GM12878 (cell line): ENCODE results near the gene VPS52. TPM values are rescaled to one million over a fixed set of nuclear protein-coding genes. Genes with fewer than 3 reads are reported as not detected.

Experiments used
- CBFB ChIP-seq: IDR thresholded peaks from 2 replicates; pipeline ENCODE4 v1.6.1; 2016; ENCODE audit warnings: antibody characterized with exemption, low read depth
- EZH2 ChIP-seq: IDR thresholded peaks from 2 replicates; pipeline ENCODE4 v1.6.1; 2012; ENCODE audit warnings: low read depth, mild to moderate bottlenecking, control low read depth, inconsistent platforms, low read length, borderline replicate concordance; ENCODE audit not compliant: control insufficient read depth
- JUND ChIP-seq: IDR thresholded peaks from 2 replicates; pipeline ENCODE4 v1.6.1; 2012; ENCODE audit warnings: low read depth, mild to moderate bottlenecking, low read length, improper control_type of control experiment, moderate library complexity
- NBN ChIP-seq: fragments of 450-650 bp; IDR thresholded peaks from 2 replicates; pipeline ENCODE4 v1.6.1; 2016
- NFXL1 ChIP-seq: fragments of 450-650 bp; IDR thresholded peaks from 2 replicates; pipeline ENCODE4 v1.6.1; 2017; ENCODE audit warnings: antibody characterized with exemption, mild to moderate bottlenecking, borderline replicate concordance
- POLR2AphosphoS5 ChIP-seq: IDR thresholded peaks from 2 replicates; pipeline ENCODE4 v1.6.1; 2011; ENCODE audit warnings: mild to moderate bottlenecking, low read length, inconsistent platforms
- POU2F2 ChIP-seq: IDR thresholded peaks from 3 replicates; pipeline ENCODE4 v1.6.1; 2011; ENCODE audit warnings: low read depth, mild to moderate bottlenecking, low read length, borderline replicate concordance
- RAD51 ChIP-seq: fragments of 450-650 bp; IDR thresholded peaks from 2 replicates; pipeline ENCODE4 v1.6.1; 2016; ENCODE audit warnings: moderate library complexity, mild to moderate bottlenecking, inconsistent platforms
- RB1 ChIP-seq: fragments of 450-650 bp; formaldehyde crosslinking; IDR thresholded peaks from 2 replicates; pipeline ENCODE4 v1.6.1; 2017; ENCODE audit warnings: mild to moderate bottlenecking, borderline replicate concordance
- RFX5 ChIP-seq: IDR thresholded peaks from 2 replicates; pipeline ENCODE4 v1.6.1; 2011; ENCODE audit warnings: low read depth, low read length, improper control_type of control experiment
- SIN3A ChIP-seq: IDR thresholded peaks from 2 replicates; pipeline ENCODE4 v1.6.1; 2012; ENCODE audit warnings: low read depth, low read length, improper control_type of control experiment
- SMAD5 ChIP-seq: IDR thresholded peaks from 2 replicates; pipeline ENCODE4 v1.6.1; 2016; ENCODE audit warnings: antibody characterized with exemption, low read depth
- SMARCA5 ChIP-seq: fragments of 450-650 bp; IDR thresholded peaks from 2 replicates; pipeline ENCODE4 v1.6.1; 2017; ENCODE audit warnings: mild to moderate bottlenecking
- STAT1 ChIP-seq: fragments of 450-650 bp; conservative IDR thresholded peaks from 2 replicates; pipeline ENCODE4 v1.6.1; 2014; ENCODE audit warnings: antibody characterized with exemption, mild to moderate bottlenecking
- TCF3 ChIP-seq: IDR thresholded peaks from 2 replicates; pipeline ENCODE4 v1.6.1; 2012; ENCODE audit warnings: low read depth, mild to moderate bottlenecking, low read length, borderline replicate concordance; ENCODE audit not compliant: insufficient read depth
- ZSCAN29 ChIP-seq: fragments of 450-650 bp; IDR thresholded peaks from 2 replicates; pipeline ENCODE4 v1.6.1; 2017; ENCODE audit warnings: mild to moderate bottlenecking, moderate library complexity
- polyA plus RNA-seq, 11 experiments: library from polyadenylated mRNA; depleted of rRNA in 4 of 11; unstranded in 6 of 11; stranded (reverse) in 5 of 11; fragments of >200 nt; fragmentation: Nextera tagmentation in 4 of 11; fragmentation: Illumina TruSeq in 1 of 11; extraction: Ambion mirVana in 4 of 11; extraction: Trizol in 1 of 11; gene quantifications; 1 replicate in 1 of 11; 2 replicates in 10 of 11; pipeline versions ENCODE4 v1.2.1 to v1.2.3, GENCODE V29; 2011 to 2016; ENCODE audit warnings: inconsistent platforms in 2 of 11, missing spikeins in 2 of 11, low read depth in 1 of 11
- total RNA-seq, 4 experiments: library from RNA; depleted of rRNA in 3 of 4; stranded (reverse); fragments of >200 nt in 3 of 4; fragmentation: Illumina TruSeq in 1 of 4; extraction: Trizol in 1 of 4; gene quantifications; 2 replicates each; pipeline versions ENCODE4 v1.2.1 to v1.2.3, GENCODE V29; 2013 to 2021
- TF ChIP-seq, protein P1 (sequence below): IDR thresholded peaks from 2 replicates; pipeline ENCODE4 v1.6.1; 2012; ENCODE audit warnings: improper control_type of control experiment, low read depth, low read length; ENCODE audit not compliant: insufficient replicate concordance
- TF ChIP-seq, protein P2 (sequence below): fragments of 450-650 bp; IDR thresholded peaks from 2 replicates; pipeline ENCODE4 v1.6.1; 2018; ENCODE audit warnings: mild to moderate bottlenecking, low read depth, moderate library complexity; ENCODE audit not compliant: partially characterized antibody
- TF ChIP-seq, protein P3 (sequence below): fragments of 150-350 bp; IDR thresholded peaks from 2 replicates; pipeline ENCODE4 v1.6.1; 2014; ENCODE audit warnings: mild to moderate bottlenecking, low read depth, low read length
- TF ChIP-seq, protein P4 (sequence below): IDR thresholded peaks from 2 replicates; pipeline ENCODE4 v1.6.1; 2011; ENCODE audit warnings: borderline replicate concordance, low read depth, mild to moderate bottlenecking, moderate library complexity, low read length; ENCODE audit not compliant: insufficient read depth, poor library complexity, severe bottlenecking
- TF ChIP-seq, protein P5 (sequence below): IDR thresholded peaks from 2 replicates; pipeline ENCODE4 v1.6.1; 2011; ENCODE audit warnings: low read depth, mild to moderate bottlenecking, low read length, moderate library complexity, borderline replicate concordance; ENCODE audit errors: extremely low read depth

VPS52 gene
- total and polyA plus RNA-seq, 10 of the 15 experiments (the other 5 are each of a cell fraction or from before 2014, with no cell fraction given), result 11.3 to 52.7 (median 36.7) TPM

DNA sequence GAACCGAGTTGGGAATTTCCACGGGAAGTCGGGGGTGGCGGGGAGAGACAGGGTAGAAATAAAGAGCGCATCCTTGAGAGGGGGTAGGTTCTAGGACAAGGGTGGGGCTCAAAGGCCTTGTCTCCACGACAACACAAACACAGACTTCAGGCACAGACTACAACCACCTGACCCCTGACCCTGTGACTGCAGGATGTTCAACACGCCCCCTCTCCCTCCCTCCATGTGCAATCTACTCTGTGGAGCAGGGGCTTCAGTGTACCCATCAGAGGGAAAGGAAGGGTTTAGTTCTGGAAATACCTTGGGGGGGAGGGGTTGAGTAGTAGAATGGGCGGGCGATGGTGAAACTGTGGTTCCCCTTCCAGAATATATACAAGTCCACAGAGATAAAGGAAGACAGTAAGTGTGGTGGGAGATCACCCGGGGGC is 42.9 kb upstream of the VPS52 start (continued):
- TF ChIP-seq, protein P1, sequence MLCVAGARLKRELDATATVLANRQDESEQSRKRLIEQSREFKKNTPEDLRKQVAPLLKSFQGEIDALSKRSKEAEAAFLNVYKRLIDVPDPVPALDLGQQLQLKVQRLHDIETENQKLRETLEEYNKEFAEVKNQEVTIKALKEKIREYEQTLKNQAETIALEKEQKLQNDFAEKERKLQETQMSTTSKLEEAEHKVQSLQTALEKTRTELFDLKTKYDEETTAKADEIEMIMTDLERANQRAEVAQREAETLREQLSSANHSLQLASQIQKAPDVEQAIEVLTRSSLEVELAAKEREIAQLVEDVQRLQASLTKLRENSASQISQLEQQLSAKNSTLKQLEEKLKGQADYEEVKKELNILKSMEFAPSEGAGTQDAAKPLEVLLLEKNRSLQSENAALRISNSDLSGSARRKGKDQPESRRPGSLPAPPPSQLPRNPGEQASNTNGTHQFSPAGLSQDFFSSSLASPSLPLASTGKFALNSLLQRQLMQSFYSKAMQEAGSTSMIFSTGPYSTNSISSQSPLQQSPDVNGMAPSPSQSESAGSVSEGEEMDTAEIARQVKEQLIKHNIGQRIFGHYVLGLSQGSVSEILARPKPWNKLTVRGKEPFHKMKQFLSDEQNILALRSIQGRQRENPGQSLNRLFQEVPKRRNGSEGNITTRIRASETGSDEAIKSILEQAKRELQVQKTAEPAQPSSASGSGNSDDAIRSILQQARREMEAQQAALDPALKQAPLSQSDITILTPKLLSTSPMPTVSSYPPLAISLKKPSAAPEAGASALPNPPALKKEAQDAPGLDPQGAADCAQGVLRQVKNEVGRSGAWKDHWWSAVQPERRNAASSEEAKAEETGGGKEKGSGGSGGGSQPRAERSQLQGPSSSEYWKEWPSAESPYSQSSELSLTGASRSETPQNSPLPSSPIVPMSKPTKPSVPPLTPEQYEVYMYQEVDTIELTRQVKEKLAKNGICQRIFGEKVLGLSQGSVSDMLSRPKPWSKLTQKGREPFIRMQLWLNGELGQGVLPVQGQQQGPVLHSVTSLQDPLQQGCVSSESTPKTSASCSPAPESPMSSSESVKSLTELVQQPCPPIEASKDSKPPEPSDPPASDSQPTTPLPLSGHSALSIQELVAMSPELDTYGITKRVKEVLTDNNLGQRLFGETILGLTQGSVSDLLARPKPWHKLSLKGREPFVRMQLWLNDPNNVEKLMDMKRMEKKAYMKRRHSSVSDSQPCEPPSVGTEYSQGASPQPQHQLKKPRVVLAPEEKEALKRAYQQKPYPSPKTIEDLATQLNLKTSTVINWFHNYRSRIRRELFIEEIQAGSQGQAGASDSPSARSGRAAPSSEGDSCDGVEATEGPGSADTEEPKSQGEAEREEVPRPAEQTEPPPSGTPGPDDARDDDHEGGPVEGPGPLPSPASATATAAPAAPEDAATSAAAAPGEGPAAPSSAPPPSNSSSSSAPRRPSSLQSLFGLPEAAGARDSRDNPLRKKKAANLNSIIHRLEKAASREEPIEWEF, result no peak
- no peak for TF ChIP-seq SMARCA5
- TF ChIP-seq RAD51, result peak; percentile 85
- TF ChIP-seq, protein P2, sequence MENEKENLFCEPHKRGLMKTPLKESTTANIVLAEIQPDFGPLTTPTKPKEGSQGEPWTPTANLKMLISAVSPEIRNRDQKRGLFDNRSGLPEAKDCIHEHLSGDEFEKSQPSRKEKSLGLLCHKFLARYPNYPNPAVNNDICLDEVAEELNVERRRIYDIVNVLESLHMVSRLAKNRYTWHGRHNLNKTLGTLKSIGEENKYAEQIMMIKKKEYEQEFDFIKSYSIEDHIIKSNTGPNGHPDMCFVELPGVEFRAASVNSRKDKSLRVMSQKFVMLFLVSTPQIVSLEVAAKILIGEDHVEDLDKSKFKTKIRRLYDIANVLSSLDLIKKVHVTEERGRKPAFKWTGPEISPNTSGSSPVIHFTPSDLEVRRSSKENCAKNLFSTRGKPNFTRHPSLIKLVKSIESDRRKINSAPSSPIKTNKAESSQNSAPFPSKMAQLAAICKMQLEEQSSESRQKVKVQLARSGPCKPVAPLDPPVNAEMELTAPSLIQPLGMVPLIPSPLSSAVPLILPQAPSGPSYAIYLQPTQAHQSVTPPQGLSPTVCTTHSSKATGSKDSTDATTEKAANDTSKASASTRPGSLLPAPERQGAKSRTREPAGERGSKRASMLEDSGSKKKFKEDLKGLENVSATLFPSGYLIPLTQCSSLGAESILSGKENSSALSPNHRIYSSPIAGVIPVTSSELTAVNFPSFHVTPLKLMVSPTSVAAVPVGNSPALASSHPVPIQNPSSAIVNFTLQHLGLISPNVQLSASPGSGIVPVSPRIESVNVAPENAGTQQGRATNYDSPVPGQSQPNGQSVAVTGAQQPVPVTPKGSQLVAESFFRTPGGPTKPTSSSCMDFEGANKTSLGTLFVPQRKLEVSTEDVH, result no peak
- TF ChIP-seq POLR2AphosphoS5, result no peak
- peak; percentile 17; the same call in 1 of the 3 replicates for TF ChIP-seq POU2F2
- TF ChIP-seq TCF3, result no peak
- no peak for TF ChIP-seq SIN3A
- no peak for TF ChIP-seq STAT1
- TF ChIP-seq NBN, result no peak
- TF ChIP-seq, protein P3, sequence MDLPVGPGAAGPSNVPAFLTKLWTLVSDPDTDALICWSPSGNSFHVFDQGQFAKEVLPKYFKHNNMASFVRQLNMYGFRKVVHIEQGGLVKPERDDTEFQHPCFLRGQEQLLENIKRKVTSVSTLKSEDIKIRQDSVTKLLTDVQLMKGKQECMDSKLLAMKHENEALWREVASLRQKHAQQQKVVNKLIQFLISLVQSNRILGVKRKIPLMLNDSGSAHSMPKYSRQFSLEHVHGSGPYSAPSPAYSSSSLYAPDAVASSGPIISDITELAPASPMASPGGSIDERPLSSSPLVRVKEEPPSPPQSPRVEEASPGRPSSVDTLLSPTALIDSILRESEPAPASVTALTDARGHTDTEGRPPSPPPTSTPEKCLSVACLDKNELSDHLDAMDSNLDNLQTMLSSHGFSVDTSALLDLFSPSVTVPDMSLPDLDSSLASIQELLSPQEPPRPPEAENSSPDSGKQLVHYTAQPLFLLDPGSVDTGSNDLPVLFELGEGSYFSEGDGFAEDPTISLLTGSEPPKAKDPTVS, result no peak
- TF ChIP-seq SMAD5, result no peak
- TF ChIP-seq ZSCAN29, result no peak
- TF ChIP-seq CBFB, result no peak
- TF ChIP-seq, protein P4, sequence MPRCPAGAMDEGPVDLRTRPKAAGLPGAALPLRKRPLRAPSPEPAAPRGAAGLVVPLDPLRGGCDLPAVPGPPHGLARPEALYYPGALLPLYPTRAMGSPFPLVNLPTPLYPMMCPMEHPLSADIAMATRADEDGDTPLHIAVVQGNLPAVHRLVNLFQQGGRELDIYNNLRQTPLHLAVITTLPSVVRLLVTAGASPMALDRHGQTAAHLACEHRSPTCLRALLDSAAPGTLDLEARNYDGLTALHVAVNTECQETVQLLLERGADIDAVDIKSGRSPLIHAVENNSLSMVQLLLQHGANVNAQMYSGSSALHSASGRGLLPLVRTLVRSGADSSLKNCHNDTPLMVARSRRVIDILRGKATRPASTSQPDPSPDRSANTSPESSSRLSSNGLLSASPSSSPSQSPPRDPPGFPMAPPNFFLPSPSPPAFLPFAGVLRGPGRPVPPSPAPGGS, result no peak
- TF ChIP-seq, protein P5, sequence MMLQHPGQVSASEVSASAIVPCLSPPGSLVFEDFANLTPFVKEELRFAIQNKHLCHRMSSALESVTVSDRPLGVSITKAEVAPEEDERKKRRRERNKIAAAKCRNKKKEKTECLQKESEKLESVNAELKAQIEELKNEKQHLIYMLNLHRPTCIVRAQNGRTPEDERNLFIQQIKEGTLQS, result no peak
- TF ChIP-seq RFX5, result no peak
- no peak for TF ChIP-seq NFXL1
- TF ChIP-seq JUND, result no peak
- no peak for TF ChIP-seq EZH2
- no peak for TF ChIP-seq RB1
